ENCODE measurements around the gene IL1B.

Gene IL1B

GRCh38 chr2:112791693-112792230 is 44.8 kb downstream of the IL1B start:
- no peak overlapping the region for H3K4me3 ChIP-seq (replicated peaks in 1 of 2; ENCODE audit: low read depth in 2 of 2, low read length in 2 of 2)
- DNase-seq (ENCODE audit: low read depth in 2 of 2) = no peak
- no peak for TF ChIP-seq CTCF (IDR thresholded peaks at IDR 0.05; ENCODE audit: low read depth, low read length)

GRCh38 chr2:112791019-112791418 is 45.6 kb downstream of the IL1B start:
- DNase-seq (ENCODE audit: low read depth in 2 of 2) = no peak
- no peak for TF ChIP-seq CTCF (IDR thresholded peaks at IDR 0.05; ENCODE audit: low read depth, low read length)
- H3K4me3 ChIP-seq (replicated peaks in 1 of 2; ENCODE audit: low read depth in 2 of 2, low read length in 2 of 2) = no peak overlapping the region

GRCh38 chr2:112790305-112790704 is 46.3 kb downstream of the IL1B start:
- no peak for TF ChIP-seq CTCF (IDR thresholded peaks at IDR 0.05; ENCODE audit: low read depth, low read length)
- no peak overlapping the region for H3K4me3 ChIP-seq (replicated peaks in 1 of 2; ENCODE audit: low read depth in 2 of 2, low read length in 2 of 2)
- no peak for DNase-seq (ENCODE audit: low read depth in 2 of 2)

GRCh38 chr2:112789186-112789585 is 47.4 kb downstream of the IL1B start:
- no peak overlapping the region for H3K4me3 ChIP-seq (replicated peaks in 1 of 2; ENCODE audit: low read depth in 2 of 2, low read length in 2 of 2)
- no peak for TF ChIP-seq CTCF (IDR thresholded peaks at IDR 0.05; ENCODE audit: low read depth, low read length)
- DNase-seq (ENCODE audit: low read depth in 2 of 2) = no peak

GRCh38 chr2:112788653-112789052 is 47.9 kb downstream of the IL1B start:
- no peak for DNase-seq (ENCODE audit: low read depth in 2 of 2)
- TF ChIP-seq CTCF (IDR thresholded peaks at IDR 0.05; ENCODE audit: low read depth, low read length) = no peak

GRCh38 chr2:112787729-112788393 is 48.7 kb downstream of the IL1B start:
- H3K4me3 ChIP-seq (replicated peaks in 1 of 2; ENCODE audit: low read depth in 2 of 2, low read length in 2 of 2) = no peak overlapping the region
- TF ChIP-seq CTCF (IDR thresholded peaks at IDR 0.05; ENCODE audit: low read depth, low read length) = no peak
- no peak for DNase-seq (ENCODE audit: low read depth in 2 of 2)

More at GRCh38 chr2:112788653-112789052, 47.9 kb downstream of the IL1B start:
- H3K4me3 ChIP-seq (replicated peaks in 1 of 2; ENCODE audit: low read depth in 2 of 2, low read length in 2 of 2) = no peak overlapping the region
